Activated B cell treated with CpG ODN at 0.5 μM for 24 hours (primary cell): Measurements from ENCODE around the gene PRKAR1B. TPM values are rescaled to one million over a fixed set of nuclear protein-coding genes. Genes with fewer than 3 reads are reported as not detected.

Experiments used
- ATAC-seq: fragments of 200-7000 bp; cut with Tn5 transposase; one replicate; pipeline ENCODE4 v1.10.0; 2021; ENCODE audit warnings: low read depth, mild to moderate bottlenecking, moderate library complexity
- CTCF ChIA-PET: fragments of 350-600 bp; sonication (Branson Sonifier 250); formaldehyde crosslinking; loops from one replicate; lab custom pipeline; 2021; ENCODE audit warnings: antibody characterized with exemption; lab: Charles Lee
- POLR2A ChIA-PET: fragments of 350-600 bp; sonication (Branson Sonifier 250); formaldehyde crosslinking; loops from one replicate; lab custom pipeline; 2021; ENCODE audit warnings: antibody characterized with exemption; lab: Charles Lee
- DNase-seq: peaks from one replicate; pipeline ENCODE4 v3.0.0; 2022
- H3K27ac Mint-ChIP-seq: one replicate; pipeline ENCODE4 v1.8.0; 2020; ENCODE audit warnings: mixed read lengths
- H3K27me3 Mint-ChIP-seq: one replicate; pipeline ENCODE4 v1.8.0; 2021; ENCODE audit warnings: mixed read lengths
- H3K36me3 Mint-ChIP-seq: one replicate; pipeline ENCODE4 v1.8.0; 2021; ENCODE audit warnings: low read depth, mixed read lengths
- H3K4me1 Mint-ChIP-seq: one replicate; pipeline ENCODE4 v1.8.0; 2021; ENCODE audit warnings: mixed read lengths
- H3K4me3 Mint-ChIP-seq: one replicate; pipeline ENCODE4 v1.8.0; 2020; ENCODE audit warnings: mild to moderate bottlenecking, mixed read lengths
- H3K9me3 Mint-ChIP-seq: one replicate; pipeline ENCODE4 v1.8.0; 2020; ENCODE audit warnings: mixed read lengths
- CTCF ChIP-seq: fragments of 200-600 bp; IDR thresholded peaks from one replicate; pipeline ENCODE4 v1.8.0; 2022; ENCODE audit warnings: antibody characterized with exemption, mild to moderate bottlenecking
- intact Hi-C: fragments of 100-400 bp; cut with micrococcal nuclease; formaldehyde crosslinking; loops from one replicate; pipeline ENCODE4 v1.15.1; 2024
- total RNA-seq: library from RNA; stranded (reverse); gene quantifications from 2 replicates; pipeline ENCODE4 v1.2.3, GENCODE V29; 2022

The PRKAR1B gene
- total RNA-seq, 1 donor from 2014 or later = 17.5 TPM

- intact Hi-C loops = no loop called here
- H3K27ac Mint-ChIP-seq = no peak overlapping the region
- no peaks in the 10 kb centered on the region for H3K27me3 Mint-ChIP-seq
- no peak for TF ChIP-seq CTCF
- ChIA-PET POLR2A (no interaction called here), CTCF (no interaction called here)
- no peak overlapping the region for H3K4me3 Mint-ChIP-seq
- H3K9me3 Mint-ChIP-seq = peaks cover 26% of the 10 kb centered on the region
- H3K36me3 Mint-ChIP-seq = peaks cover 46% of the 10 kb centered on the region
- no peaks in the 10 kb centered on the region for H3K4me1 Mint-ChIP-seq
- ATAC-seq (no peak), DNase-seq (no peak)
Measured at GRCh38 chr7:683526-684205, 43.4 kb downstream of the PRKAR1B start.

GRCh38 chr7:682810-683209, 44.3 kb downstream of the PRKAR1B start:
- POLR2A ChIA-PET = no interaction called here
- Mint-ChIP-seq H3K27ac (no peak overlapping the region), H3K9me3 (peaks cover 22% of the 10 kb centered on the region), H3K4me1 (no peaks in the 10 kb centered on the region), H3K27me3 (no peaks in the 10 kb centered on the region), H3K36me3 (peaks cover 46% of the 10 kb centered on the region), H3K4me3 (no peak overlapping the region)
- TF ChIP-seq CTCF = no peak
- ATAC-seq (no peak), DNase-seq (no peak)
- CTCF ChIA-PET = no interaction called here
- intact Hi-C loops = no loop called here

GRCh38 chr7:681551-682307, 45.4 kb downstream of the PRKAR1B start:
- POLR2A ChIA-PET = no interaction called here
- no peak for DNase-seq
- Mint-ChIP-seq H3K27ac (no peak overlapping the region), H3K4me1 (no peaks in the 10 kb centered on the region), H3K27me3 (no peaks in the 10 kb centered on the region), H3K4me3 (no peak overlapping the region), H3K36me3 (peaks cover 42% of the 10 kb centered on the region), H3K9me3 (peaks cover 15% of the 10 kb centered on the region)
- no peak for ATAC-seq
- TF ChIP-seq CTCF = no peak
- CTCF ChIA-PET = no interaction called here
- intact Hi-C loops = no loop called here

- Mint-ChIP-seq H3K27ac (no peak overlapping the region), H3K9me3 (peaks cover 7% of the 10 kb centered on the region), H3K27me3 (no peaks in the 10 kb centered on the region), H3K4me3 (no peak overlapping the region), H3K4me1 (no peaks in the 10 kb centered on the region), H3K36me3 (peaks cover 41% of the 10 kb centered on the region)
- ChIA-PET POLR2A (interaction anchor here (0.7 kb wide), 1 partner anchor 45 kb away, joined by 9 read pairs; no protein-coding TSS in a partner anchor), CTCF (no interaction called here)
- ATAC-seq (no peak), DNase-seq (no peak)
- no peak for TF ChIP-seq CTCF
- intact Hi-C loops = no loop called here
Measured at GRCh38 chr7:680411-681127, 46.5 kb downstream of the PRKAR1B start.

- H3K9me3 Mint-ChIP-seq = peaks cover 2% of the 10 kb centered on the region
- no peak for ATAC-seq
- H3K27me3 Mint-ChIP-seq = no peaks in the 10 kb centered on the region
- no peak for TF ChIP-seq CTCF
- ChIA-PET CTCF (no interaction called here), POLR2A (no interaction called here)
- no peaks in the 10 kb centered on the region for H3K4me1 Mint-ChIP-seq
- H3K27ac Mint-ChIP-seq = no peak overlapping the region
- no peak overlapping the region for H3K4me3 Mint-ChIP-seq
- intact Hi-C loops = no loop called here
- DNase-seq = no peak
- H3K36me3 Mint-ChIP-seq = peaks cover 40% of the 10 kb centered on the region
Measured at GRCh38 chr7:676972-677385, 50.1 kb downstream of the PRKAR1B start.
